ENCODE data around the gene CDK17.
"Not testable (repeated sequence)": the region's sequence is repeated elsewhere in the genome, so short reads cannot be mapped to it uniquely, and the experiment has no call there.

Gene CDK17

GRCh38 chr12:96350982-96351381 lies 49.3 kb downstream of the CDK17 start:
- no peak for DNase-seq

- DNase-seq, result peak; percentile 37
These were observed 53.0 kb downstream of the CDK17 start for GRCh38 chr12:96347130-96347699.

GRCh38 chr12:96346716-96347115 lies 53.5 kb downstream of the CDK17 start:
- peak; percentile 31 for DNase-seq

- no peak for DNase-seq
These were observed 56.0 kb downstream of the CDK17 start for GRCh38 chr12:96344124-96344695.

GRCh38 chr12:96343347-96343954 lies 56.8 kb downstream of the CDK17 start:
- DNase-seq, result peak; percentile 80

GRCh38 chr12:96339666-96340065 lies 60.6 kb downstream of the CDK17 start:
- not testable (repeated sequence) for DNase-seq

GRCh38 chr12:96338852-96339471 lies 61.3 kb downstream of the CDK17 start:
- DNase-seq, result no peak

- no peak for DNase-seq
These were observed 62.3 kb downstream of the CDK17 start for GRCh38 chr12:96337953-96338352.

- DNase-seq, result no peak
These were observed 63.8 kb downstream of the CDK17 start for GRCh38 chr12:96336489-96336888.

- no peak for DNase-seq
These were observed 65.0 kb downstream of the CDK17 start for GRCh38 chr12:96335270-96335669.

GRCh38 chr12:96334502-96334901 lies 65.7 kb downstream of the CDK17 start:
- no peak for DNase-seq

- no peak for DNase-seq
These were observed 70.7 kb downstream of the CDK17 start for GRCh38 chr12:96329545-96329944.

- no peak for DNase-seq
These were observed 71.2 kb downstream of the CDK17 start for GRCh38 chr12:96329018-96329417.

- no peak for DNase-seq
These were observed 72.3 kb downstream of the CDK17 start for GRCh38 chr12:96327889-96328288.

- DNase-seq, result no peak
These were observed 72.9 kb downstream of the CDK17 start for GRCh38 chr12:96327346-96327745.

- no peak for DNase-seq
These were observed 73.5 kb downstream of the CDK17 start for GRCh38 chr12:96326628-96327227.

GRCh38 chr12:96323906-96324305 lies 76.3 kb downstream of the CDK17 start:
- DNase-seq, result no peak

- no peak for DNase-seq
These were observed 77.5 kb downstream of the CDK17 start for GRCh38 chr12:96322720-96323119.

- no peak for DNase-seq
These were observed 78.3 kb downstream of the CDK17 start for GRCh38 chr12:96321941-96322340.

GRCh38 chr12:96317801-96318200 lies 82.4 kb downstream of the CDK17 start:
- not testable (repeated sequence) for DNase-seq

- DNase-seq, result peak; percentile 23
These were observed 84.3 kb downstream of the CDK17 start for GRCh38 chr12:96315741-96316481.

GRCh38 chr12:96314723-96315122 lies 85.5 kb downstream of the CDK17 start:
- DNase-seq, result no peak

- DNase-seq, result no peak
These were observed 86.6 kb downstream of the CDK17 start for GRCh38 chr12:96313606-96314005.

Data from RPMI8226 (cell line).